ENCODE data around the gene PDE11A. TPM values are rescaled to one million over a fixed set of nuclear protein-coding genes. Genes with fewer than 3 reads are reported as not detected.

PDE11A gene
- total RNA-seq, 1 experiment from 2014 or later = 0.61 TPM

DNA sequence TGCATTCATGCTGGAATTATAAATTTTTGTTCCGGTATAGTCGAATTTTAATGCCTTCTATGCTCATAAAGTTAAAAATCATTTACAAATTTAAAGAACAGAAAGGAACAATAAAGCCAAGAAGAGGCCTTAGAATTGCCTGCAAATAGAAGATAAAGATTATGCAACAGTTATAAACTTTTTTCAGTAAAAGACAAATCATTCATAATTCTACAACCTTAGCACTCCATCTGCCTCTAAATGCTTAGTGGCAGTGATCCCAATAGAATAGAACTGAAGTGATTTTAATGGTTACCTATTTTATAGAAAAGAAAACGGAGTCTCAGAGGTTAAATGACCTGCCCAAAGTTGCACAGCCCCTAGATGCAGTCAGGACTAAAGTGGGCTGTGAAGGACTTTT is 468.8 kb downstream of the PDE11A start:
- Histone ChIP-seq H3K4me3 (replicated peaks in 1 of 2; ENCODE audit: low read depth in 1 of 2, low read length in 2 of 2) (no peak overlapping the region), H3K9me3 (ENCODE audit: control insufficient read depth in 1 of 2, insufficient read depth in 1 of 2, low read depth in 1 of 2, low read length in 2 of 2) (no peaks in the 10 kb centered on the region), H3K36me3 (ENCODE audit: control insufficient read depth in 1 of 2, insufficient read depth in 2 of 2, low read length in 2 of 2) (no peaks in the 10 kb centered on the region), H3K79me2 (ENCODE audit: insufficient read depth, low read length) (no peaks in the 10 kb centered on the region), H3K9ac (ENCODE audit: low read length) (no peak overlapping the region), H2AFZ (ENCODE audit: low read depth, low read length, poor library complexity, severe bottlenecking) (peak overlapping the region; percentile 37), H3K4me1 (ENCODE audit: control insufficient read depth in 1 of 2, insufficient read depth in 2 of 2, low read length in 2 of 2) (no peaks in the 10 kb centered on the region; a peak in 1 of 4 replicates), H3K9me2 (ENCODE audit: insufficient read depth) (no peaks in the 10 kb centered on the region), H3K4me2 (ENCODE audit: low read length) (0 out of 2 replicates have a peak overlapping the region, but pooled peaks have one; percentile 23), H3K27ac (ENCODE audit: low read depth, low read length) (no peak overlapping the region), H4K20me1 (ENCODE audit: insufficient read depth) (no peaks in the 10 kb centered on the region), H3K27me3 (ENCODE audit: insufficient read depth, low read length) (no peaks in the 10 kb centered on the region)
- CTCF ChIA-PET = interaction anchor here (0.6 to 2.0 kb wide), 14 partner anchors 9 to 439 kb away, joined by 3 to 21 read pairs (median 5); no protein-coding TSS in a partner anchor
- TF ChIP-seq, protein P1, sequence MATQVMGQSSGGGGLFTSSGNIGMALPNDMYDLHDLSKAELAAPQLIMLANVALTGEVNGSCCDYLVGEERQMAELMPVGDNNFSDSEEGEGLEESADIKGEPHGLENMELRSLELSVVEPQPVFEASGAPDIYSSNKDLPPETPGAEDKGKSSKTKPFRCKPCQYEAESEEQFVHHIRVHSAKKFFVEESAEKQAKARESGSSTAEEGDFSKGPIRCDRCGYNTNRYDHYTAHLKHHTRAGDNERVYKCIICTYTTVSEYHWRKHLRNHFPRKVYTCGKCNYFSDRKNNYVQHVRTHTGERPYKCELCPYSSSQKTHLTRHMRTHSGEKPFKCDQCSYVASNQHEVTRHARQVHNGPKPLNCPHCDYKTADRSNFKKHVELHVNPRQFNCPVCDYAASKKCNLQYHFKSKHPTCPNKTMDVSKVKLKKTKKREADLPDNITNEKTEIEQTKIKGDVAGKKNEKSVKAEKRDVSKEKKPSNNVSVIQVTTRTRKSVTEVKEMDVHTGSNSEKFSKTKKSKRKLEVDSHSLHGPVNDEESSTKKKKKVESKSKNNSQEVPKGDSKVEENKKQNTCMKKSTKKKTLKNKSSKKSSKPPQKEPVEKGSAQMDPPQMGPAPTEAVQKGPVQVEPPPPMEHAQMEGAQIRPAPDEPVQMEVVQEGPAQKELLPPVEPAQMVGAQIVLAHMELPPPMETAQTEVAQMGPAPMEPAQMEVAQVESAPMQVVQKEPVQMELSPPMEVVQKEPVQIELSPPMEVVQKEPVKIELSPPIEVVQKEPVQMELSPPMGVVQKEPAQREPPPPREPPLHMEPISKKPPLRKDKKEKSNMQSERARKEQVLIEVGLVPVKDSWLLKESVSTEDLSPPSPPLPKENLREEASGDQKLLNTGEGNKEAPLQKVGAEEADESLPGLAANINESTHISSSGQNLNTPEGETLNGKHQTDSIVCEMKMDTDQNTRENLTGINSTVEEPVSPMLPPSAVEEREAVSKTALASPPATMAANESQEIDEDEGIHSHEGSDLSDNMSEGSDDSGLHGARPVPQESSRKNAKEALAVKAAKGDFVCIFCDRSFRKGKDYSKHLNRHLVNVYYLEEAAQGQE (IDR thresholded peaks at IDR 0.05; ENCODE audit: low read depth) = no peak
- TF ChIP-seq YY1 (IDR thresholded peaks at IDR 0.05; ENCODE audit: extremely low read depth, insufficient replicate concordance, low read depth, low read length) = no peak
- no peak for TF ChIP-seq POLR2A (IDR thresholded peaks at IDR 0.05; ENCODE audit: borderline replicate concordance, extremely low read depth, insufficient read depth, insufficient read length)
- no peak for TF ChIP-seq POLR2AphosphoS5 (IDR thresholded peaks at IDR 0.05; ENCODE audit: low read depth, low read length)
- TF ChIP-seq EZH2 (IDR thresholded peaks at IDR 0.05) = no peak
- TF ChIP-seq, protein P2, sequence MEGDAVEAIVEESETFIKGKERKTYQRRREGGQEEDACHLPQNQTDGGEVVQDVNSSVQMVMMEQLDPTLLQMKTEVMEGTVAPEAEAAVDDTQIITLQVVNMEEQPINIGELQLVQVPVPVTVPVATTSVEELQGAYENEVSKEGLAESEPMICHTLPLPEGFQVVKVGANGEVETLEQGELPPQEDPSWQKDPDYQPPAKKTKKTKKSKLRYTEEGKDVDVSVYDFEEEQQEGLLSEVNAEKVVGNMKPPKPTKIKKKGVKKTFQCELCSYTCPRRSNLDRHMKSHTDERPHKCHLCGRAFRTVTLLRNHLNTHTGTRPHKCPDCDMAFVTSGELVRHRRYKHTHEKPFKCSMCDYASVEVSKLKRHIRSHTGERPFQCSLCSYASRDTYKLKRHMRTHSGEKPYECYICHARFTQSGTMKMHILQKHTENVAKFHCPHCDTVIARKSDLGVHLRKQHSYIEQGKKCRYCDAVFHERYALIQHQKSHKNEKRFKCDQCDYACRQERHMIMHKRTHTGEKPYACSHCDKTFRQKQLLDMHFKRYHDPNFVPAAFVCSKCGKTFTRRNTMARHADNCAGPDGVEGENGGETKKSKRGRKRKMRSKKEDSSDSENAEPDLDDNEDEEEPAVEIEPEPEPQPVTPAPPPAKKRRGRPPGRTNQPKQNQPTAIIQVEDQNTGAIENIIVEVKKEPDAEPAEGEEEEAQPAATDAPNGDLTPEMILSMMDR (IDR thresholded peaks at IDR 0.05 in 2 of 3, conservative IDR thresholded peaks at IDR 0.05 in 1 of 3; ENCODE audit: borderline replicate concordance in 1 of 3, insufficient read depth in 1 of 3, low read depth in 2 of 3, low read length in 2 of 3) = no peak
- no peak for TF ChIP-seq ELF1 (IDR thresholded peaks at IDR 0.05; ENCODE audit: borderline replicate concordance, low read depth)
- TF ChIP-seq SP1 (IDR thresholded peaks at IDR 0.05; ENCODE audit: low read depth) = no peak
- no peak for TF ChIP-seq ZNF274 (IDR thresholded peaks at IDR 0.05; ENCODE audit: low read depth, low read length)
- TF ChIP-seq SIN3A (IDR thresholded peaks at IDR 0.05; ENCODE audit: low read depth) = no peak
- no peak for TF ChIP-seq CEBPB (IDR thresholded peaks at IDR 0.05; ENCODE audit: low read depth)
- TF ChIP-seq TCF7L2 (IDR thresholded peaks at IDR 0.05; ENCODE audit: borderline replicate concordance, extremely low read depth, insufficient read depth, insufficient read length) = no peak
- intact Hi-C loops (cut with micrococcal nuclease) = loop anchor here (1.0 kb wide), 3 partner anchors 114 to 439 kb away; no protein-coding TSS in a partner anchor
- no TSS peak for BruUV-seq (replicated peaks)
- POLR2A ChIA-PET = no interaction called here
- ATAC-seq (no peak), DNase-seq (ENCODE audit: low read depth, low spot score) (no peak)
- RAD21 ChIA-PET (ENCODE audit: low non-redundant PET in 1 of 2, low total read pairs in 2 of 2, uncharacterized antibody in 2 of 2, unreplicated experiment in 2 of 2) = no interaction called here
